H1 (cell line): ENCODE results near the gene GTPBP10. TPM values are rescaled to one million over a fixed set of nuclear protein-coding genes. Genes with fewer than 3 reads are reported as not detected.

Experiments
- CTCF ChIA-PET: fragments of 300-600 bp; sonication (Branson Sonifier 250); formaldehyde crosslinking; loops from one replicate; lab custom pipeline; 2021; ENCODE audit not compliant: partially characterized antibody; lab: Charles Lee
- POLR2A ChIA-PET: fragments of 300-600 bp; sonication (Branson Sonifier 250); formaldehyde crosslinking; loops from one replicate; lab custom pipeline; 2021; ENCODE audit warnings: inconsistent platforms; ENCODE audit not compliant: partially characterized antibody; lab: Charles Lee
- DNase-seq, 2 experiments: peaks; one replicate each; pipeline versions ENCODE4 v3.0.0 to v3.0.0-alpha.2; 2010 to 2022; ENCODE audit warnings: low spot score in 2 of 2, low read depth in 1 of 2, mixed read lengths in 1 of 2
- FAIRE-seq: peaks from 2 replicates; lab custom pipeline; 2011; peaks lifted over from hg19 to GRCh38; lab: Jason Lieb, UNC
- H2AFZ ChIP-seq: 2 replicates; pipeline ENCODE4 v1.8.1; 2012; ENCODE audit warnings: low read length, inconsistent platforms
- H2AK5ac ChIP-seq: 2 replicates; pipeline ENCODE4 v1.6.1; 2013; ENCODE audit warnings: low read depth, low read length
- H2BK120ac ChIP-seq: replicated peaks from 2 replicates; pipeline ENCODE3; 2013; ENCODE audit warnings: low read depth, low read length, inconsistent platforms
- H2BK12ac ChIP-seq: 2 replicates; pipeline ENCODE4 v1.6.1; 2013; ENCODE audit warnings: low read depth, low read length
- H2BK15ac ChIP-seq: 2 replicates; pipeline ENCODE4 v1.6.1; 2013; ENCODE audit warnings: low read length
- H2BK20ac ChIP-seq: 2 replicates; pipeline ENCODE4 v1.6.1; 2013; ENCODE audit warnings: low read length
- H2BK5ac ChIP-seq: 2 replicates; pipeline ENCODE4 v1.6.1; 2013; ENCODE audit warnings: low read depth, low read length
- H3K14ac ChIP-seq: 2 replicates; pipeline ENCODE4 v1.6.1; 2013; ENCODE audit warnings: inconsistent platforms; ENCODE audit not compliant: insufficient read length
- H3K18ac ChIP-seq: 2 replicates; pipeline ENCODE4 v1.6.1; 2013; ENCODE audit warnings: low read length; ENCODE audit errors: extremely low read depth
- H3K23ac ChIP-seq: 2 replicates; pipeline ENCODE4 v1.6.1; 2013; ENCODE audit warnings: inconsistent platforms; ENCODE audit not compliant: insufficient read length
- H3K23me2 ChIP-seq: 2 replicates; pipeline ENCODE4 v1.6.1; 2013; ENCODE audit warnings: low read depth, low read length
- H3K27ac ChIP-seq: 2 replicates; pipeline ENCODE4 v1.6.1; 2011; ENCODE audit warnings: low read depth, low read length, inconsistent platforms
- H3K27me3 ChIP-seq, 4 experiments: replicated peaks in 1 of 4; 1 replicate in 1 of 4; 2 replicates in 3 of 4; pipeline versions ENCODE4 v1.6.1 to v1.8.1; 2011 to 2013; ENCODE audit warnings: low read length in 3 of 4, mild to moderate bottlenecking in 3 of 4, inconsistent platforms in 2 of 4, mixed read lengths in 2 of 4, moderate library complexity in 1 of 4; ENCODE audit not compliant: control insufficient read depth in 3 of 4, insufficient read depth in 3 of 4; ENCODE audit errors: extremely low read depth in 1 of 4
- H3K36me3 ChIP-seq, 4 experiments: 2 replicates each; pipeline versions ENCODE4 v1.6.1 to v1.8.1; 2011 to 2013; ENCODE audit warnings: mild to moderate bottlenecking in 4 of 4, low read length in 3 of 4, moderate library complexity in 2 of 4, control low read depth in 1 of 4, inconsistent platforms in 1 of 4; ENCODE audit not compliant: insufficient read depth in 4 of 4, control insufficient read depth in 2 of 4
- H3K4ac ChIP-seq: replicated peaks from 2 replicates; pipeline ENCODE3; 2013; ENCODE audit warnings: low read length, low read depth, mixed read lengths, inconsistent platforms; ENCODE audit not compliant: insufficient read length
- H3K4me1 ChIP-seq, 4 experiments: replicated peaks in 1 of 4; 1 replicate in 1 of 4; 2 replicates in 3 of 4; pipeline versions ENCODE4 v1.6.1 to v1.8.1; 2011 to 2013; ENCODE audit warnings: low read length in 3 of 4, inconsistent platforms in 2 of 4, mixed read lengths in 1 of 4; ENCODE audit not compliant: insufficient read depth in 4 of 4, control insufficient read depth in 3 of 4
- H3K4me2 ChIP-seq, 2 experiments: 2 replicates each; pipeline versions ENCODE4 v1.6.1 to v1.8.1; 2011 to 2013; ENCODE audit warnings: low read depth in 2 of 2, low read length in 2 of 2, control low read depth in 1 of 2, inconsistent platforms in 1 of 2, mild to moderate bottlenecking in 1 of 2; ENCODE audit not compliant: insufficient read depth in 1 of 2
- H3K4me3 ChIP-seq, 4 experiments: fragments of 200-600, 300-600 bp in 1 of 4; sonication (generic), shearing (Covaris generic), sonication (Bioruptor Twin) in 1 of 4; 2 replicates each; pipeline versions ENCODE4 v1.5.1 to v1.8.1; 2011 to 2016; ENCODE audit warnings: low read length in 4 of 4, low read depth in 3 of 4, control low read depth in 2 of 4, inconsistent platforms in 2 of 4, mild to moderate bottlenecking in 2 of 4, mixed read lengths in 1 of 4, moderate library complexity in 1 of 4; ENCODE audit not compliant: insufficient read depth in 2 of 4; ENCODE audit errors: extremely low read depth in 1 of 4
- H3K56ac ChIP-seq: replicated peaks from 2 replicates; pipeline ENCODE3; 2013; ENCODE audit warnings: low read depth, mild to moderate bottlenecking, mixed read lengths, low read length, inconsistent platforms; ENCODE audit not compliant: insufficient read length
- H3K79me1 ChIP-seq: 2 replicates; pipeline ENCODE4 v1.6.1; 2013; ENCODE audit warnings: low read depth, low read length, control low read depth
- H3K79me2 ChIP-seq, 2 experiments: 2 replicates each; pipeline versions ENCODE4 v1.6.1 to v1.8.1; 2012 to 2013; ENCODE audit warnings: low read length in 2 of 2, mild to moderate bottlenecking in 2 of 2, inconsistent platforms in 1 of 2; ENCODE audit not compliant: insufficient read depth in 2 of 2, control insufficient read depth in 1 of 2
- H3K9ac ChIP-seq, 4 experiments: replicated peaks in 1 of 4; 1 replicate in 1 of 4; 2 replicates in 3 of 4; pipeline versions ENCODE4 v1.6.1 to v1.8.1; 2011 to 2013; ENCODE audit warnings: low read depth in 3 of 4, low read length in 3 of 4, control low read depth in 2 of 4, mild to moderate bottlenecking in 2 of 4, moderate library complexity in 2 of 4, inconsistent platforms in 1 of 4; ENCODE audit errors: extremely low read depth in 1 of 4
- H3K9me3 ChIP-seq, 2 experiments: 2 replicates each; pipeline versions ENCODE4 v1.6.1 to v1.8.1; 2012 to 2013; ENCODE audit warnings: mild to moderate bottlenecking in 2 of 2, moderate library complexity in 2 of 2, control low read depth in 1 of 2, inconsistent platforms in 1 of 2, low read depth in 1 of 2, low read length in 1 of 2, mixed read lengths in 1 of 2; ENCODE audit not compliant: insufficient read depth in 2 of 2
- H4K20me1 ChIP-seq, 2 experiments: replicated peaks in 1 of 2; 2 replicates each; pipeline versions ENCODE3 to v1.8.1; 2011 to 2013; ENCODE audit warnings: inconsistent platforms in 2 of 2, low read length in 2 of 2, mild to moderate bottlenecking in 1 of 2; ENCODE audit not compliant: insufficient read depth in 2 of 2, control insufficient read depth in 1 of 2
- H4K5ac ChIP-seq: 2 replicates; pipeline ENCODE4 v1.6.1; 2013; ENCODE audit warnings: low read length, low read depth, mixed read lengths, inconsistent platforms; ENCODE audit not compliant: insufficient read length
- H4K8ac ChIP-seq: 2 replicates; pipeline ENCODE4 v1.8.0; 2013; ENCODE audit warnings: mild to moderate bottlenecking, moderate library complexity, low read length, inconsistent platforms; ENCODE audit not compliant: insufficient read depth; ENCODE audit errors: extremely low read depth
- H4K91ac ChIP-seq: replicated peaks from 2 replicates; pipeline ENCODE3; 2013; ENCODE audit warnings: low read length, mixed read lengths, inconsistent platforms; ENCODE audit not compliant: insufficient read length
- CTCF ChIP-seq, 3 experiments: IDR thresholded peaks; 1 replicate in 2 of 3; 2 replicates in 1 of 3; pipeline versions ENCODE4 v1.5.1 to v1.6.1; 2011; ENCODE audit warnings: low read length in 3 of 3, mild to moderate bottlenecking in 3 of 3, inconsistent platforms in 2 of 3, low read depth in 1 of 3, moderate library complexity in 1 of 3; ENCODE audit not compliant: insufficient read depth in 1 of 3; ENCODE audit errors: control extremely low read depth in 1 of 3
- NRF1 ChIP-seq: IDR thresholded peaks from 2 replicates; pipeline ENCODE4 v1.6.1; 2011; ENCODE audit warnings: mild to moderate bottlenecking, low read depth, low read length, improper control_type of control experiment
- RAD21 ChIP-seq, 2 experiments: IDR thresholded peaks in 1 of 2; conservative IDR thresholded peaks in 1 of 2; 2 replicates each; pipeline ENCODE4 v1.6.1; 2011; ENCODE audit warnings: low read depth in 2 of 2, low read length in 2 of 2, improper control_type of control experiment in 1 of 2, inconsistent platforms in 1 of 2, mild to moderate bottlenecking in 1 of 2, moderate library complexity in 1 of 2
- RFX5 ChIP-seq: IDR thresholded peaks from 2 replicates; pipeline ENCODE4 v1.6.1; 2011; ENCODE audit warnings: low read depth, low read length, improper control_type of control experiment, borderline replicate concordance
- WGBS, 2 experiments: shearing (Covaris generic) in 1 of 2; methylation state at CpG; one replicate each; pipeline versions ENCODE4 v1.1.6 to v1.1.7; 2013 to 2015; ENCODE audit warnings: low lambda C conversion rate in 2 of 2, mixed read lengths in 2 of 2, inconsistent platforms in 1 of 2, low coverage in 1 of 2, missing lambda C conversion rate in 1 of 2; ENCODE audit not compliant: insufficient replicate concordance in 2 of 2, insufficient coverage in 1 of 2, insufficient read length in 1 of 2; ENCODE audit errors: extremely low coverage in 1 of 2, missing lambda C conversion rate in 1 of 2; 5-methylcytosine and 5-hydroxymethylcytosine counted together
- polyA plus RNA-seq, 7 experiments: library from polyadenylated mRNA; depleted of rRNA in 3 of 7; stranded (reverse) in 5 of 7; unstranded in 2 of 7; fragments of >200 nt in 5 of 7; fragments of 200-250 nt in 2 of 7; gene quantifications; 1 replicate in 5 of 7; 2 replicates in 1 of 7; 4 replicates in 1 of 7; pipeline versions ENCODE4 v1.2.1 to v1.2.3, GENCODE V29; 2011 to 2013; ENCODE audit warnings: missing spikeins in 2 of 7, mixed read lengths in 2 of 7
- total RNA-seq: library from RNA; stranded (reverse); fragmentation: NEBNext Ultra II Directional; extraction: Animal tissue kit (Norgen Biotek cat#: 25700); gene quantifications from 2 replicates; pipeline ENCODE4 v1.2.1, GENCODE V29; 2021

The GTPBP10 gene
- total and polyA plus RNA-seq, 2 of the 8 experiments (the other 6 are each of a cell fraction or from before 2014, with no cell fraction given), result 4.4 to 21.2 TPM

GRCh38 chr7:90433221-90433620 is 86.7 kb downstream of the GTPBP10 start:
- H3K14ac ChIP-seq, result no peak overlapping the region
- peak in 1 of 2 experiments; percentile 16; a peak in 1 of 4 replicates for TF ChIP-seq RAD21 (IDR thresholded peaks at IDR 0.05 in 1 of 2, conservative IDR thresholded peaks at IDR 0.05 in 1 of 2; ENCODE audit: low read depth in 2 of 2, low read length in 2 of 2)
- TF ChIP-seq CTCF (IDR thresholded peaks at IDR 0.05; ENCODE audit: control extremely low read depth in 1 of 3, insufficient read depth in 1 of 3, low read depth in 1 of 3, low read length in 3 of 3), result peak; percentile 1 to 10 (median 6); a peak in 2 of 4 replicates
- TF ChIP-seq NRF1, result no peak
- TF ChIP-seq RFX5, result no peak
- no peaks in the 10 kb centered on the region for H3K4me1 ChIP-seq
- WGBS, 2 experiments, result 60% methylated on average over 3 of the region's 3 CpGs; no CpG with 5 or more reads in 1 of the 2 experiments
- no peak overlapping the region for H2BK120ac ChIP-seq
- H3K27ac ChIP-seq, result no peak overlapping the region
- H4K8ac ChIP-seq, result no peak overlapping the region
- H4K20me1 ChIP-seq, result no peaks in the 10 kb centered on the region
- H4K91ac ChIP-seq, result no peak overlapping the region
- no peak for DNase-seq
- ChIA-PET POLR2A (no interaction called here), CTCF (interaction anchor here (0.7 to 2.5 kb wide), 5 partner anchors 18 to 276 kb away, joined by 3 to 8 read pairs (median 3); no protein-coding TSS in a partner anchor)
- no peak overlapping the region for H3K18ac ChIP-seq
- H3K36me3 ChIP-seq, result no peaks in the 10 kb centered on the region
- FAIRE-seq, result no peak
- H3K9me3 ChIP-seq, result no peaks in the 10 kb centered on the region
- H3K23ac ChIP-seq, result no peak overlapping the region
- H4K5ac ChIP-seq, result no peak overlapping the region
- H2AFZ ChIP-seq, result peak overlapping the region; percentile 52; the same call in 1 of the 2 replicates
- H3K4me3 ChIP-seq, result no peak overlapping the region
- no peak overlapping the region for H2BK15ac ChIP-seq
- no peaks in the 10 kb centered on the region for H3K79me2 ChIP-seq
- H3K4ac ChIP-seq, result no peak overlapping the region
- H3K56ac ChIP-seq, result no peak overlapping the region
- no peaks in the 10 kb centered on the region for H3K23me2 ChIP-seq
- no peak overlapping the region for H2BK12ac ChIP-seq
- H2BK5ac ChIP-seq, result no peak overlapping the region
- H3K79me1 ChIP-seq, result no peaks in the 10 kb centered on the region
- no peak overlapping the region for H2BK20ac ChIP-seq
- no peak overlapping the region for H3K4me2 ChIP-seq
- H2AK5ac ChIP-seq, result no peak overlapping the region
- no peak overlapping the region for H3K9ac ChIP-seq
- no peaks in the 10 kb centered on the region for H3K27me3 ChIP-seq
